HG03342 (cell line): ENCODE data around the gene S100A1.
A peak's percentile ranks its signal among the peaks of the same experiment; 100 is the strongest.
"Not testable (repeated sequence)": the region's sequence is repeated elsewhere in the genome, so short reads cannot be mapped to it uniquely, and the experiment has no call there.

ENCODE experiments used
- ATAC-seq: cut with Tn5 transposase; IDR thresholded peaks from one replicate; pipeline ENCODE4 v1.9.1; 2021; ENCODE audit warnings: mild to moderate bottlenecking, moderate library complexity; ENCODE audit not compliant: unreplicated experiment

The S100A1 gene

DNA sequence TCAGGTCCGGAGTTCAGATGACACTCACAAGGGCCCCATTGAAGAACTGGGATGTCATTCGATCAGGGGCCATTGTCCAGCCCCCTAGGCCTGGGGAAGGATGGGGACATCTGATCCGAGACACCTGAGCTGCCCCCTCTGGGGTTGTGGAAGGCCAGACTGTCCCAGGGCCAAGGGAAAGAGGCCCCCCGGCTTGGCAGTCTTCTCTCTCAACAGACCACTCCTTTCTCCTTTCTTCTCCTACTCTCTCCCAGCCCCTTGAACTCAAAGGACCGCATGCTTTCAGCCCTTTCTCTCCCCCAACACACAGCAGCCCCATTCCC, 1.1 kb downstream of the S100A1 start:
- ATAC-seq: no peak

GRCh38 chr1:153629971-153630370, 1.7 kb downstream of the S100A1 start:
- ATAC-seq: no peak

DNA sequence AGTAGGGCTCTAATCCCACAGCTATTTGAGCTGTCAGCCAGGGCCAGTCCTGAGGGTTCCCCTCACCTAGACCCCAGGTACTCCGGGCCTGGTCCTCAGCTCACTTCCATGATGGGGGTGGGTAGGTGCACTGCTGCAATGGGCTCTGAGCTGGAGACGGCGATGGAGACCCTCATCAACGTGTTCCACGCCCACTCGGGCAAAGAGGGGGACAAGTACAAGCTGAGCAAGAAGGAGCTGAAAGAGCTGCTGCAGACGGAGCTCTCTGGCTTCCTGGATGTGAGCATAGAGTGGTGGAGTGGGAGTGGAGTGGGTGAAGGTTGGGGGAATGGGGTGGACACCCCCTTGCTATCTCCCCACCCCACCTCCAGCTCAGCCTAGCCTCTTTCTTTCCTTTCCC, 2.1 kb downstream of the S100A1 start:
- no peak for ATAC-seq

DNA sequence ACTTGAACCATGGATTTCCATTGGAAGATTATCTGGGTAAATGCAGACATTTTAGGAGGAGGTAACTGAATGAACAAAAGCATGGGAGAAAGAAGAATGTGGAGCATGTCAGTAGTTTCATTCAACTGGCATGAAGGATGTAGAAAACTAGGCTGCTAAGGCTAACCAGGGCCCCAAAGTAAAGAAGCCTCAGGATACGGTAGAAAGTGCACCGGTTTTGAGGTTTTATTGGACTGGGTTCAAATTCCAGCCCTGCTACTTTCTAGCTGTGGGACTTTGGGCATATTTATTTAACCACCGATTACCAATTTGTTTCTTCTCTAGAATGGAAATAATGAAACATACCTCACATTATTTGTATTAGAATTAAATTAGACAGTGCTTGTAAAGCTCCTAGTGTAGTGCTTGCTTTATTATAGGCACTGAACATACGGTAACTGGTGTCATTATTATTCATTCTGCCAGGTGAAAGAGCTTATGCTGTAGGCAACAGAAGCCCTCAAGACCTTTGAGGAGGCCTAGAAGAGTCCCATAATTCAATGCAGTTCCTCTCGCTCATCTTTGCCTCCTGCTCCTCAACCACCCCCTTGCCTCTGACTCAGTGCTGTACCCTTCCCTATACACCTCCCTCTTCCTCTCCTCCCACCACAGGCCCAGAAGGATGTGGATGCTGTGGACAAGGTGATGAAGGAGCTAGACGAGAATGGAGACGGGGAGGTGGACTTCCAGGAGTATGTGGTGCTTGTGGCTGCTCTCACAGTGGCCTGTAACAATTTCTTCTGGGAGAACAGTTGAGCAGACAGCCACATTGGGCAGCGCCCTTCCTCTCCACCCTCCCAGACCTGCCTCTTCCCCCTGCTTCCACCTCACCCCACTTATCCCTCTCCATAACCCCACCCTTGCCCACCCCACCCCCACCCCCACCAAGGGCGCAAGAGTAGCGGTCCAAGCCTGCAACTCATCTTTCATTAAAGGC, 3.1 kb downstream of the S100A1 start:
- no peak for ATAC-seq

- ATAC-seq: no peak
Observed at GRCh38 chr1:153633161-153633753, 5.0 kb downstream of the S100A1 start.

GRCh38 chr1:153633754-153634665, 5.8 kb downstream of the S100A1 start, which contains the start of gene CHTOP:
Gene CHTOP (plus strand): TSS chr1:153634066. CDS start chr1:153636589, 2,523 bp downstream.
- peak; percentile 81 for ATAC-seq

- no peak for ATAC-seq
Observed at GRCh38 chr1:153635872-153636271, 7.6 kb downstream of the S100A1 start.

DNA sequence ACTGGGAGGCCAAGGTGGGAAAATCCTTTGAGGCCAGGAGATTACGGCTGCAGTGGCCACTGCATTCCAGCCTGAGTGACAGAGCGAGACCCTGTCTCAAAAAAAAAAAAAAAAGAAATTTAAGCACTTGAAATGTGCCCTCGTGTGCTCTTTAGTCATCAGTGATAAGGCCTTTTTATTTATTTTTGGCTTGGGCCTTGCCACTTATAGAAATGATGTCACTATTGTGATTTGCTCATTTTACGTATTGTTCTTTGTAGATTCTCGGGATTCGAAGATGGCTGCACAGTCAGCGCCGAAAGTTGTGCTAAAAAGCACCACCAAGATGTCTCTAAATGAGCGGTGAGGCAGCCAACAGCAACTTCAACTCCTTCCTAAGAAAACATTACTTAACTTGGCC, 8.1 kb downstream of the S100A1 start:
- ATAC-seq: no peak

DNA sequence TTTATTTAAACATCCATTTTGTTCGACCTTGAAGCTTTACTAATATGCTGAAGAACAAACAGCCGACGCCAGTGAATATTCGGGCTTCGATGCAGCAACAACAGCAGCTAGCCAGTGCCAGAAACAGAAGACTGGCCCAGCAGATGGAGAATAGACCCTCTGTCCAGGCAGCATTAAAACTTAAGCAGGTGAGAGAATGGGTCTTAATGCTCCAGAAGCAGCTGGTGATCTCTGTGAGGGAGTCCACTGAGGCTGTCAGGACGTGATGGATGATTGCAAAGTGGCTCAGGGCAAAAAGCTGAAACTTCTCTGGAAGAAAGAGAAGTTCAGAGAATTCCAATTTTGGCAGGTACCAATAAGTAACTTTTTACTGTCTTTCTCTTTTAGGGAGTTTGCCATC, 10.0 kb downstream of the S100A1 start:
- ATAC-seq: no peak

DNA sequence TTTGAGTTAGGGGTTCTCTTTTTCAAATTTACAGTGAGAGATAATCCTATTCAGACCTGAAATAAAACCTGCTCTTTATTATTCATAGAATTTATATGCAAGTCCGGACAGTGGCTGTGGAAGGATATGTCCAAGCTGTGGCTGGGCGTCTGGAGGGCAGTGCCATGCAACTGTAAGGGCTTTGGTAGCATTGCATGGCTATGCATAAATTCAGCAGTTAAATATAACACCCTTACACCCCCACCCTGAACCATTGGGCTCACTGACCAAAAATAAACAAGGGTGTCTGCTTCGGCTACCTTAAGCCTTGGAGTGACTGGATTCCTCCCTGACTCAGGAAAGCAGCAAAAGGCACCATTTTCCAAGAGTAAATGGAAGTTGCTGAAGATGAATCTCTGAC, 11.0 kb downstream of the S100A1 start:
- no peak for ATAC-seq

DNA sequence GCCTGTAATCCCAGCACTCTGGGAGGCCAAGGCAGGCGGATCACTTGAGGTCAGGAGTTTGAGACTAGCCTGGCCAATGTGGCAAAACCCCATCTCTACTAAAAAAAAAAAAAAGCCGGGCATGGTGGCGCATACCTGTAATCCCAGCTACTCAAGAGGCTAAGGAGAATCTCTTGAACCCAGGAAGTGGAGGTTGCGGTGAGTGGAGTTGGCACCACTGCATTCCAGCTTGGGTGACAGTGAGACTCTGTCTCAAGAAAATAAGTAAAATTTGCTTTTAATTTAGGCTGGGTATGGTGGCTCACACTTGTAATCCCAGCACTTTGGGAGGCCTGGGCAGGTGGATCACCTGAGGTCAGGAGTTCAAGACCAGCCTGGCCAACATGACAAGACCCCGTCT, 12.0 kb downstream of the S100A1 start:
- not testable (repeated sequence) for ATAC-seq

GRCh38 chr1:153640861-153641260, 12.6 kb downstream of the S100A1 start:
- ATAC-seq: no peak

DNA sequence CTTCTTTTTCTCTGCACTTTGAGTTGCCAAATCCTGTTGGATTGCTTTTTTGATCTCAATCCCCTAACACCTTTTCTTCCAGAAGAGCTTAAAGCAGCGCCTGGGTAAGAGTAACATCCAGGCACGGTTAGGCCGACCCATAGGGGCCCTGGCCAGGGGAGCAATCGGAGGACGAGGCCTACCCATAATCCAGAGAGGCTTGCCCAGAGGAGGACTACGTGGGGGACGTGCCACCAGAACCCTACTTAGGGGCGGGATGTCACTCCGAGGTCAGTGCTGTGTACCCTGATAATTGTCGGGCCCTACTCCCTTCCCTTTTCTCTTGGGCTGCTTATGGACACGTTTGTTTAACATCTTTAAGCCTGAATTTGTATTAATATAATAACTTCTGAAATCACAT, 13.9 kb downstream of the S100A1 start:
- ATAC-seq: no peak

GRCh38 chr1:153643100-153643499, 14.9 kb downstream of the S100A1 start:
- ATAC-seq: no peak

DNA sequence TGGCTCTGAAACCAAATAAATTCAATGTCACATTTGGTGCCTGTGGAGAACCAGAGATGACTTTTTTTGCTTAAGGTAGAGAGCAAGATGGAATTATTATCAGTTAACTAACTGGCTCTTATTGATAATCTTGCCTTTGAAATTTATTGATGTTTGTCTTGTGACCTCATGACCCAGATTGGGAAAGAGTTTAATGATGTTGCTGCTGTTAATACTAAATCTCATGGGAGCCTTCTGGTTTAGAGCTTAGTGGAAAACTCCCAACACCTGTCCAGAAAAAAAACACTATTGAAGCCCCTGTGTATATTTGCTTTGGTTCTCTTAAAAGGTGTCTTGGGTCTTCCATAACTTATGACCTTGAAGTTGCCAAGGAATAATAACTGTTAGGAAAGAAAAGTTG, 15.6 kb downstream of the S100A1 start:
- no peak for ATAC-seq

GRCh38 chr1:153646672-153647345, 18.6 kb downstream of the S100A1 start:
- ATAC-seq: no peak

DNA sequence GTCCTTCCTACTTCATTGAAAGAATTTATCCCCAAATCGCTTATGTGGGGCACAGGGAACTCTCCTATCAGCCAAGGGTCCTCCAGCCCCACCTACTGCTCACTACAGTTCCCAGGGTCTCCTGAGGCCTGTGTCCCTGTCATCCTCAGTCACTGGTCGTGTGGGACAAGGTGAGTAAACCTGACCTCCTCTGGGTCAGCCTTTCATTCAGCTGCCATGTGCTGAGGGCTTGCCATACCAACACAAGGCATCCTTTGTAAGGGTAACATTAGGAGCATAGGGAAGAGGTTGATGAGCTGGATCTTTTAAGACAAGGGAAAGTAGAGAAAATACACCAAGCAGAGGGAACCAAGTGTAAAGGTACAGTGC, 19.1 kb downstream of the S100A1 start:
- no peak for ATAC-seq

DNA sequence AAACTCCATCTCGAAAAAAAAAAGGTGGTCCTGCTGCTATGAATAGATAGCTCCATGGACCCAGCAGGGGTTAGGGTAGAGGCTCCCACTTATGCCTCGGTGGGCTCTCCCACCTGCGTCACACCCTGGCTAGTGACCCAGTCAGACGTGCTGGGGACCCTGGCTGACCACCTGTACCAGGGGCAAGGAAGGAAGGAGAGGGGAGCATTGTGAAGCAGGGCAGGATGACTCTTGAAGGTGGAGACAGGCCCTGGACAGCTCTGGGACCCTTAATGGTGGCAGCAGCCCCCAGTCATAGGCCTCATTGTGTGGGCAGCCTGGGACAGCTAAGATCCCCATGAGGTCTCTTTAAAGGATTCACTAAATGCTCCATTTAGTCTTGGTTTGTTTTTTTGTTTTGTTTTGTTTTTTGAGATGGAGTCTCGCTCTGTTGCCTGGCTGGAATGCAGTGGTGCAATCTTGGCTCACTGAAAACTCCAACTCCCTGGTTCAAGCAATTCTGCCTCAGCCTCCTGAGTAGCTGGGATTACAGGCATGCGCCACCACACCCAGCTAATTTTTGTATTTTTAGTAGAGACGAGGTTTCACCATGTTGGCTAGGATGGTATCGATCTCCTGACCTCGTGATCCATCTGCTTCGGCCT, 19.9 kb downstream of the S100A1 start:
- no peak for ATAC-seq

GRCh38 chr1:153649137-153649862, 21.1 kb downstream of the S100A1 start:
- ATAC-seq: no peak

GRCh38 chr1:153649863-153650235, 21.6 kb downstream of the S100A1 start:
- no peak for ATAC-seq
